Right renal cortex interstitium (tissue), 3 donors: ENCODE data around the gene MAN2A1. TPM values are rescaled to one million over a fixed set of nuclear protein-coding genes. Genes with fewer than 3 reads are reported as not detected.

Source experiments
- DNase-seq, 3 donors: peaks; one replicate each; pipeline ENCODE4 v3.0.0-alpha.2; 2013; ENCODE audit warnings: low read depth in 3 of 3, low spot score in 2 of 3
- polyA plus RNA-seq, 3 donors: library from polyadenylated mRNA; unstranded; fragments of 120-200 nt; gene quantifications; one replicate each; pipeline ENCODE4 v1.2.1, GENCODE V29; 2013; ENCODE audit not compliant: insufficient read length in 3 of 3

Gene MAN2A1
- polyA plus RNA-seq, 3 donors = 76.0 to 79.1 (median 76.1) TPM

DNA sequence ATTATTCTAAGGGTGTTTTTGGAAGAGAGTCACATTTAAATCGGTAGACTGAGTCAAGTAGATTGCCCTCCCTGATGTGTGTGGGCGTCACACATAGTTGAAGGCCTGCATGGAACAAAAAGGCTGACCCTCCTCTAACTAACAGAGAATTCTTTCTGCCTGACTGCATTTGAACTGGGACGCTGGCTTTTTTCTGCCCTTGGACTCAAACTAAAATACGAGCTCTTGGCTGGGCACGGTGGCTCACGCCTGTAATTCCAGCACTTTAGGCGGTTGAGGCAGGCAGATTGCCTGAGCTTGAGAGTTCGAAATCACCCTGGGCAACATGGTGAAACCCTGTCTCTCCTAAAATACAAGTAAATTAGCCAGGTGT lies 209.4 kb downstream of the MAN2A1 start:
- no peak for DNase-seq

DNA sequence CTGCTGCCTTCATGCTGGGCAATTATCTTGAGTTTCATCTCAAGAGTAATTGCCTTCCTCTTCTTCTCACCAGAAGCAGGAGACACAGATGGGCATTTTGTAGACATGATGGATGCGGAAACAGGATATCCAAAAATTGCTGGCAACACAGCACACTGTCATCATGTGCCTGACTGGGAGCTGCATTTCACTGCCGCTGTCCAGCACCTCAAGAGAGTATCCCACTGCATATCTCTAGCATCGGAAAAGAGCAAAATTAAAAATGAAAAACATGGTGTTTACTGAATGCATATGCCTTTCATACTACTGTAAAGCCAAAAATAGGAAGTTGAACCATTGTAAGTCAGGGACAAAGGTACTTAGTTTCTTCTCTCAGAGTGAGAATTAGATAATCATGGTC lies 210.7 kb downstream of the MAN2A1 start:
- no peak for DNase-seq

DNA sequence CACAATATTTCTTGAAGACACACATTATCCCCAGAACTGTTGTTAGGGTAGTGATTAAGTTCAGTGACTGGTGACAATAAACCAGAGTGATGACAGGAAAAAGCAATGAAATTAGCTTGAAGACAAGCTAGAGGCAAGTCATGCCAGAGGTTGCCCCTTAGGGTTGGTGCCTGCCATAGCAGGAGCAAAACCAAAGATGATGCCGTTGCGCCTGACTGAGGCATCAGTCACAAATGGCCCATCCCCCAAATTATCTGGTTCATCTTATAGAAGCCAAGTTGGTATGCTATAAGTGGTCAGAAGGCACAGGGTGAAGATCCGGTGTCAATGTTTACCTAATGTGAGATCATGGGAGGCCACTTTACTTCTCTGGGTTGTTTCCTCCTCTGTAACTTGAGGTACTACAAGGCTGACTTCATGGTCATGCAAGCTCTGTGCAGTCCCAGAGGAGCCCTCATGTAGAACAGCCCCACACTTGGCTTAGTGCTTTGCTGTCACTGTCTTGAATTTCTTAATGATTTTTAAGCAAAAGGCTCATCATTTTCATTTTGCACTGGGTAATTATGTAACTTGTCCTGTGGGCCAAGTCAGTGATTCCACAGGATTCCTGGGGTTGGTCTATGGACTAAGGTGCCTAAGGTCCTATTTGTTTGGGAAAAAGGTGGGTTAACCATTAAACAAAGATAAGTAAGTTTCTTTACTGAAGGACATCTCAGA lies 211.3 kb downstream of the MAN2A1 start:
- DNase-seq = no peak

DNA sequence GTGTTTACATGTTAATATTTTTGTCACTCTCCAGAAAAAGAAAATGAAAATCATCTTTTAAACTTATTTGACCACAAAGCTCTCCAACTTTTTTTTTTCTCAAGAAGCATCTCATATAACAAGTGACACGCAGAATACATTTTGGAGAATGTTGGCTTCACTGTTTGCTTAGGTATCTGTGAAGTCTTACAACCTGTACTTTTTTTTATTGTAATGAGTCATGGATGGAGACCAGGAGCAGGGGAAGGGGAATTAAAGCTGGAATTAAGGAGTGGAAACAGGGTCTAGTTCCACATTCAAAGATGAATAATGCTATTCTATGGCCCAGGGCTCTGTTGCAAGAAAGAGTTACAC lies 211.9 kb downstream of the MAN2A1 start:
- no peak for DNase-seq

DNA sequence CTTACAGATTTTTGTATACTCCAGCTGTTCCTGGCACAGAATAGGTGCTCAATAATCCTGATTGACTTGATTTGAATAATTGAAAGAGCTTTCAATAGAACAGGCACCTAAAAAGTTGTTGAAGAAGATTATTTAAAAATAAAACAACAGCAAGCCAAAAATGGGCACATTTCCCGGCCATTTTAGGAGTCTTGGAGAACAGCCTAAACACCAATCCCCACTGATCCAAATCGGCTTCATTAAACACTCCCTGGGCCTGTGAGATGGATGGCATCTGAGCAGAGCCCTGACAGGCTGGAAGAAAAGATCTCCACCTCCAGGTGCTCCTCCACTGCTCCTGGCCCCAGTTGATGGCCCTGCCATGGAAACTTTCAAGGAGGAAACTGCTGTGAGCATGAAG lies 213.3 kb downstream of the MAN2A1 start:
- DNase-seq = no peak

DNA sequence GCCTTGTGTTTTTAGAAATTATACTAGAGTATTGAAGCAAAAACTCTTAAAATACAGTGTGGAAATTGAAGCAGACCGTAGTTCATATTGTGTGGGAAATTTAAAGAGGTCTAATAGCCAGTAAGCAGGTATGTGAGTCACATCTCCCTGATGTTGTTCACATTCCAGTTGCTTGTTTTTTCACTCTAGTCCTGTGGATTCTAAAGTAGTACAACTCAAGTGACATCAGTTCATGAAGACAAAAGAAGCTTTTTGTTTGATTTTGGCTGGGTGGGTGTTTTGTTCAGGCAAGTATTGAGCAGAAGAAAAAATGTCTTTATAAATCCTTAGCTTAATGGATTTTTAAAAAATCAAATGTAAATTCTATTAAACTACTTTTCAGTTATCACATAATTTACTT lies 216.2 kb downstream of the MAN2A1 start:
- no peak for DNase-seq

DNA sequence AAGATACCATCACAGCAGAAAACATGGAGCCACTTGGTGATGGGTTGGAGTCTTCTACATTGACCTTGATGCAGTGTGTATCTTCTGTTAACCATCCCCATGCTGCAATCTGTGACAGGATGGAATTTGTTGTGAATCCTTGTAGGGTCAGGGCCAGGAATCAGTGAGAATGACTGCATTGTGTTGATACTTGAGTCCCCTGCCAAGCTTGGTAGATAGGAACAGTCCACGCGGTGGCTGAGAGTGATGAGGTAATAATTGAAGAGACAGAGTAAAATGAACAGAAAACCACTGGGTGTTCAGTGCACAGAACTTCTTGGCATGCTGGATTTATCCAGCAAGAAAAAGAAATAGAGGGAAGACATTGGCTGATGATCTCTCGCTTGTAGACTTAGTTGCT lies 217.5 kb downstream of the MAN2A1 start:
- DNase-seq = no peak

DNA sequence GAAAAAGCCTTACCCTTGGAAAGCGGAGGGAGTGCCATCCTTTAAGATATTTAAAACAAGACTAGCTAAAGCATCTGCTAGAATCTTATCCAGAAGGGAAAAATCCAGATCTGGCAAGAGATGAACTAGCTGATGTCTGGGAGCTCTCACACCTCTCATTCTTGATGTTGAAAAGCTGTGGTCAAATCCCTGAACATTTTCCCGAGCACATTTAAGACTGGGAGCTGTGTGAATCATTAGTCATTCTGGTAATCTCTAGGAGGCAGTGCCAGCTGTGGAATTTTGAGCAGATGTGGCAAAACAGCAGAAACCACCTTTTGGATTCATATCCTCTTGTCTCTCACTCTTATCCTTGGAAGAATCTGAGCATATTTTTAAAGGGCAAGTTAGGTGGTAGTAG lies 218.0 kb downstream of the MAN2A1 start:
- DNase-seq = no peak

DNA sequence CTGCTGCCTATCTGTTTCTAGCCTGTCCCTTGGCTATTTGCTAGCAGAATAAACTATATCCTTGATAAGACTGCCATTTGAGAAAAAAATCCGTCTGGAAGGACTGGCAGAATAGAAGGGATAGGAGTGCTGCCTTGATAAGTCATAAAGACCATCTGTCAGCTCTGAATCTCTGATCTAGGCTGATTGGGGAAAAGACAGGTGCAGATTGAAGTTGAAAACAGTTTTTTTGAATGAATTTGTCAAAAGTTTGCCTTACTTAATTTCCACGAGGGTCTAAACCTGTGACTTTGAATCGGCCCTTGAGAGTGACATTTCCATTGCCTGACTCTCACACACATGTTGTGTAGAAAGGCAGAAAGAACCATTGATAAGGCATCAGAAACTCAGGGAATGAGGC lies 218.6 kb downstream of the MAN2A1 start:
- DNase-seq = no peak

DNA sequence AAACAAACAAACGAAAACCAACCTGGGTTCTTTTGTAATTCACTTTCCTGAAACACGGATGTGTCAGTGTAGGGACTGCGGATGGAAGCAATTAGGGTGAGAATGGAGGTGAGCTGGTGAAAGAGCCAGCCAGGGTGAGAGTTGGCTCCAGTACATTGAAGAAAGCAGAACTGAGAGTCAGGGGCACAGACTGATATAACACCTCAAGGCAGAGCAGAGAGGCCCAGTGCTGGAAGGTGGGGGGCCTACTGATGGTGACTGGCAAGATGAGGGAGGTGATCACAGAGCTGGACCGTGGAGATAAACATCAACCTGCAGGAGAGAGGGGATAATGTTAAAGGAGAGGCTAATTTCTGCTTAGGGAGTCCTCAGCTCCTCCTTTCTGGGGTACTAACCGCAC lies 221.1 kb downstream of the MAN2A1 start:
- DNase-seq = no peak

DNA sequence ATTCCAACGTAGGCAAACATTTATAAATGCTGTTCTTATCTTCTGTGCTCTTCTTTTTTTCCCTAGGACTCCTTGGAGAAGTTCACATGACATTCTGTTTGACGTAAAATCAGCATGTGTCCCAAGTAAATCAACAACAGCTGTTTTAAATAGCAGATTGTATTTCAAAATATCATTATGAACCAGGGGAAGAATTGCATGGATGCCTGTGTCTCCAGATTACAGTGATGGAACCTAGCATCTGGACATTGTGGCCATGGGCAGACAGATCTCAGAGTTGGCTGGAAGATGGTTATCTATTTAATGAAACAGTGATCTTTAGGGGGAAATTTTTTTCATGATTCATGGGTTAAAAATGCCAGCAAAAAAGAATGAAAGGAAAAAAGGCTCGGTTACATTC lies 222.0 kb downstream of the MAN2A1 start:
- DNase-seq = no peak

DNA sequence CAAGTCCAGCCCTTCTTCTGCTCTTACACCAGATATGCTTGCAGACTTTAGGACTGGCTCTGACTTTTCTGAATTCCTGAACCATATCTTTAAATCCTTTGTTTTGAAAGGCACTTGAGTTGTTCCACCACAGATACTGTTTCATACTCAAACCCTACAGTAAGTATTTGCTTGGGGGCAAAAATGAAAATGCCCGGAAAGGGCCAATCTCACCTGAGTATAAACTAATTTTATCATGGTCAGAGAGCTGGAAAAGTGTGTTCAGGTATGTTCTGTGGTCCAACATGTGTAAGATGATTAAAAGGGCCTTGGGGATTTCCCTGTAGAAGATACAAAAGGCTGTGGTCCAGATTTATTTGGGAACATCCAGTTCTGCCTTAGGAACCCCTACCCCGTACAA lies 225.2 kb downstream of the MAN2A1 start:
- no peak for DNase-seq

DNA sequence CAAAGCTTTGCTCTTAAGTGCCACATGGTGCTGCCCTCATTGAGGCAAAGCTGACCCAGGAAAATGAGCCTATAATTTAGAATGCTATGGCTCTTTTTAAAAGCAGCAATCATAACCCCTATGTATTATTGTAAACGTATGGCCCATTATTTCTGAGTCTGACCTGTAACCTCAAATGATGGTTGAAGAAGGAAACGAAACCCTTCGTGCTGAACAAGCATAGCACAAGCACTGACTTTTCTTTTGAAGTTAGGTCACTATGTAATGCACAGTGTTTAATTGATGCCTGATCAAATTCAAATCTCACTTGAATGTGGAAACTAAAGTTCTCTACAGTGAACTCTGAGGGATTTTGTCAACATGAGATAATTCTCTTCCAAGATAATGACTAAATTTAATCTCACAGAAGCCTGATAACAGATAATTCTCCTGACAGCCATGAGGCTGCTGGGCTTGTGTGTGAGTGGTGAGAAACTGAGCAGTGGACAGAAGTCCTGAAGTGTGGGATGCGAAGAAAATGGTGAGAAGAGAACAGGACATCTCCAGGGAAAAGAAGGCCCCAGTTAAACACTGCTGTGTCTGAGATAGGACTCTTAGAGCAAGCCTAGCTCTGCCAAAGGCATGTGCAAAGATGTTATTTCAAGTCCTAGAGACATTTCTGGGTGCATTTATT lies 226.9 kb downstream of the MAN2A1 start:
- DNase-seq = no peak
